Endothelial cell of umbilical vein (primary cell): Measurements from ENCODE around the gene HSPB1.

Source experiments
- CTCF ChIP-seq, 2 donors: IDR thresholded peaks; 1 replicate in 1 of 2; 2 replicates in 1 of 2; pipeline ENCODE4 v1.5.1; 2011; ENCODE audit warnings: low read length in 2 of 2, mild to moderate bottlenecking in 2 of 2, moderate library complexity in 2 of 2, control low read depth in 1 of 2, inconsistent platforms in 1 of 2, low read depth in 1 of 2; ENCODE audit not compliant: insufficient read depth in 1 of 2; ENCODE audit errors: extremely low read depth in 1 of 2
- EZH2 ChIP-seq: IDR thresholded peaks from 2 replicates; pipeline ENCODE4 v1.6.1; 2012; ENCODE audit warnings: borderline replicate concordance, low read depth, mild to moderate bottlenecking, moderate library complexity, low read length, inconsistent platforms; ENCODE audit not compliant: severe bottlenecking
- FOS ChIP-seq: IDR thresholded peaks from 2 replicates; pipeline ENCODE4 v1.6.1; 2011; ENCODE audit warnings: mild to moderate bottlenecking, low read length, moderate library complexity, borderline replicate concordance; ENCODE audit not compliant: insufficient read depth
- JUN ChIP-seq: IDR thresholded peaks from 2 replicates; pipeline ENCODE4 v1.6.1; 2011; ENCODE audit warnings: borderline replicate concordance, low read depth; ENCODE audit not compliant: insufficient read length, insufficient read depth
- MAX ChIP-seq: IDR thresholded peaks from 2 replicates; pipeline ENCODE4 v1.6.1; 2011; ENCODE audit not compliant: insufficient read depth, insufficient read length
- MYC ChIP-seq: IDR thresholded peaks from one replicate; pipeline ENCODE4 v1.6.1; 2011; ENCODE audit warnings: mild to moderate bottlenecking, low read depth, low read length
- POLR2A ChIP-seq: IDR thresholded peaks from 2 replicates; pipeline ENCODE4 v1.6.1; 2012; ENCODE audit warnings: low read depth, mild to moderate bottlenecking, control low read depth, low read length
- POLR2AphosphoS5 ChIP-seq: IDR thresholded peaks from 2 replicates; pipeline ENCODE4 v1.6.1; 2012; ENCODE audit warnings: low read depth, mild to moderate bottlenecking, control low read depth, low read length, moderate library complexity; ENCODE audit not compliant: insufficient read depth

GRCh38 chr7:76280408-76280807, 22.1 kb upstream of the HSPB1 start:
- TF ChIP-seq CTCF (IDR thresholded peaks at IDR 0.05; ENCODE audit: extremely low read depth in 1 of 2, insufficient read depth in 1 of 2, low read depth in 1 of 2, low read length in 2 of 2) (no peak), MAX (no peak), POLR2AphosphoS5 (no peak), POLR2A (no peak), JUN (no peak), EZH2 (no peak), FOS (no peak), MYC (no peak)
